Raji (cell line): ENCODE measurements around the gene SYCP2.

Experiments
- POLR2A ChIP-seq: IDR thresholded peaks from 2 replicates; pipeline ENCODE4 v1.6.1; 2011; ENCODE audit warnings: low read depth, low read length, control low read depth; ENCODE audit not compliant: insufficient read depth

The SYCP2 gene

GRCh38 chr20:59888050-59888449 lies 45.4 kb downstream of the SYCP2 start:
- no peak for TF ChIP-seq POLR2A

GRCh38 chr20:59884494-59884893 lies 48.9 kb downstream of the SYCP2 start:
- no peak for TF ChIP-seq POLR2A

GRCh38 chr20:59880198-59880597 lies 53.2 kb downstream of the SYCP2 start:
- no peak for TF ChIP-seq POLR2A

GRCh38 chr20:59873409-59873808 lies 60.0 kb downstream of the SYCP2 start:
- TF ChIP-seq POLR2A, result no peak

GRCh38 chr20:59871096-59871495 lies 62.3 kb downstream of the SYCP2 start:
- TF ChIP-seq POLR2A, result no peak

- TF ChIP-seq POLR2A, result no peak
Observed at GRCh38 chr20:59866338-59866737, 67.1 kb downstream of the SYCP2 start.

- TF ChIP-seq POLR2A, result no peak
Observed at GRCh38 chr20:59864726-59865125, 68.7 kb downstream of the SYCP2 start.

GRCh38 chr20:59863058-59863457 lies 70.4 kb downstream of the SYCP2 start:
- TF ChIP-seq POLR2A, result no peak

GRCh38 chr20:59861401-59861800 lies 72.0 kb downstream of the SYCP2 start:
- TF ChIP-seq POLR2A, result no peak

- no peak for TF ChIP-seq POLR2A
Observed at GRCh38 chr20:59858425-59858824, 75.0 kb downstream of the SYCP2 start.

- TF ChIP-seq POLR2A, result no peak
Observed at GRCh38 chr20:59857966-59858365, 75.5 kb downstream of the SYCP2 start.

GRCh38 chr20:59850018-59850641 lies 83.3 kb downstream of the SYCP2 start:
- TF ChIP-seq POLR2A, result no peak

- TF ChIP-seq POLR2A, result no peak
Observed at GRCh38 chr20:59848182-59848581, 85.3 kb downstream of the SYCP2 start.

- TF ChIP-seq POLR2A, result no peak
Observed at GRCh38 chr20:59845472-59845871, 88.0 kb downstream of the SYCP2 start.

- no peak for TF ChIP-seq POLR2A
Observed at GRCh38 chr20:59839400-59839799, 94.0 kb downstream of the SYCP2 start.

- no peak for TF ChIP-seq POLR2A
Observed at GRCh38 chr20:59837623-59838394, 95.6 kb downstream of the SYCP2 start.

- TF ChIP-seq POLR2A, result no peak
Observed at GRCh38 chr20:59836767-59837166, 96.7 kb downstream of the SYCP2 start.
